SU-DHL-6 (cell line): ENCODE measurements around the gene USH1C.

Experiments used
- H2AFZ ChIP-seq: fragments of 200-600 bp; sonication (generic); 2 replicates; pipeline ENCODE4 v1.6.1; 2014; ENCODE audit warnings: low read depth, mild to moderate bottlenecking, moderate library complexity, mixed read lengths, antibody characterized with exemption, low read length; ENCODE audit not compliant: severe bottlenecking
- H3F3A ChIP-seq: fragments of 200-600 bp; shearing (Covaris generic); 2 replicates; pipeline ENCODE4 v1.6.0; 2016; ENCODE audit warnings: antibody characterized with exemption, mild to moderate bottlenecking; ENCODE audit not compliant: insufficient read depth
- H3K27ac ChIP-seq: fragments of 200-600 bp; sonication (generic); 2 replicates; pipeline ENCODE4 v1.5.1; 2016; ENCODE audit warnings: low read depth, mild to moderate bottlenecking, low read length, moderate library complexity, mixed read lengths
- H3K27me3 ChIP-seq: fragments of 200-600 bp; sonication (generic), shearing (Covaris generic); 2 replicates; pipeline ENCODE4 v1.6.0; 2014; ENCODE audit warnings: mild to moderate bottlenecking, low read length
- H3K36me3 ChIP-seq: fragments of 200-600 bp; sonication (generic); 2 replicates; pipeline ENCODE4 v1.6.1; 2014; ENCODE audit warnings: mild to moderate bottlenecking, low read length, mixed read lengths
- H3K4me2 ChIP-seq: fragments of 300-600, 200-600 bp; shearing (Covaris generic), sonication (generic); 2 replicates; pipeline ENCODE4 v1.6.0; 2014; ENCODE audit warnings: low read length, low read depth, mild to moderate bottlenecking; ENCODE audit not compliant: poor library complexity, severe bottlenecking
- H3K4me3 ChIP-seq: fragments of 200-600 bp; sonication (generic); 2 replicates; pipeline ENCODE4 v1.5.1; 2014; ENCODE audit warnings: antibody characterized with exemption, low read length, mild to moderate bottlenecking, mixed read lengths; ENCODE audit not compliant: insufficient read depth, poor library complexity, severe bottlenecking
- H3K79me2 ChIP-seq: fragments of 200-600 bp; sonication (generic); 2 replicates; pipeline ENCODE4 v1.6.1; 2014; ENCODE audit warnings: mild to moderate bottlenecking, low read length, moderate library complexity; ENCODE audit not compliant: insufficient read depth
- H3K9ac ChIP-seq: fragments of 200-600 bp; sonication (generic); 2 replicates; pipeline ENCODE4 v1.7.0; 2014; ENCODE audit warnings: mild to moderate bottlenecking, low read length
- H3K9me2 ChIP-seq: fragments of 200-600 bp; sonication (generic); replicated peaks from 2 replicates; pipeline ENCODE4 v1.6.1; 2014; ENCODE audit warnings: low read length; ENCODE audit not compliant: insufficient read depth
- H3K9me3 ChIP-seq: fragments of 200-600 bp; sonication (generic); 2 replicates; pipeline ENCODE4 v1.6.1; 2014; ENCODE audit warnings: low read length, mixed read lengths; ENCODE audit not compliant: insufficient read depth
- H4K20me1 ChIP-seq: fragments of 200-600 bp; sonication (generic); 2 replicates; pipeline ENCODE4 v1.6.1; 2014; ENCODE audit warnings: low read depth, mild to moderate bottlenecking, antibody characterized with exemption, low read length, moderate library complexity, mixed read lengths
- CTCF ChIP-seq: fragments of 200-600 bp; sonication (generic); IDR thresholded peaks from one replicate; pipeline ENCODE4 v1.5.1; 2017; ENCODE audit warnings: antibody characterized with exemption, mild to moderate bottlenecking, low read length, moderate library complexity; ENCODE audit not compliant: insufficient read depth, poor library complexity, severe bottlenecking
- EZH2phosphoT487 ChIP-seq: fragments of 200-600 bp; sonication (generic), shearing (Covaris generic); conservative IDR thresholded peaks from 2 replicates; pipeline ENCODE4 v1.6.1; 2018; ENCODE audit warnings: mild to moderate bottlenecking, antibody characterized with exemption, low read length, moderate library complexity, mixed read lengths

USH1C gene

GRCh38 chr11:17526931-17527627 lies 17.1 kb downstream of the USH1C start:
- H3K9me3 ChIP-seq = no peaks in the 10 kb centered on the region
- H3F3A ChIP-seq = no peaks in the 10 kb centered on the region
- no peak overlapping the region for H3K4me3 ChIP-seq
- H3K9me2 ChIP-seq = no peaks in the 10 kb centered on the region
- no peaks in the 10 kb centered on the region for H4K20me1 ChIP-seq
- H3K36me3 ChIP-seq = no peaks in the 10 kb centered on the region
- no peak overlapping the region for H3K4me2 ChIP-seq
- H3K9ac ChIP-seq = no peak overlapping the region
- no peak overlapping the region for H3K27ac ChIP-seq
- no peaks in the 10 kb centered on the region for H3K27me3 ChIP-seq
- no peaks in the 10 kb centered on the region for H3K79me2 ChIP-seq
- H2AFZ ChIP-seq = no peak overlapping the region
- no peak for TF ChIP-seq EZH2phosphoT487

- no peaks in the 10 kb centered on the region for H3K9me2 ChIP-seq
- no peaks in the 10 kb centered on the region for H3K9me3 ChIP-seq
- no peak overlapping the region for H3K4me2 ChIP-seq
- no peak overlapping the region for H3K27ac ChIP-seq
- no peak overlapping the region for H2AFZ ChIP-seq
- no peaks in the 10 kb centered on the region for H3F3A ChIP-seq
- no peaks in the 10 kb centered on the region for H3K27me3 ChIP-seq
- H3K9ac ChIP-seq = no peak overlapping the region
- no peaks in the 10 kb centered on the region for H3K36me3 ChIP-seq
- H4K20me1 ChIP-seq = no peaks in the 10 kb centered on the region
- no peak overlapping the region for H3K4me3 ChIP-seq
- H3K79me2 ChIP-seq = no peaks in the 10 kb centered on the region
- TF ChIP-seq CTCF (no peak), EZH2phosphoT487 (no peak)
These were observed 17.9 kb downstream of the USH1C start for GRCh38 chr11:17526326-17526725.

GRCh38 chr11:17525570-17525969 lies 18.6 kb downstream of the USH1C start:
- H3K79me2 ChIP-seq = no peaks in the 10 kb centered on the region
- TF ChIP-seq CTCF (no peak), EZH2phosphoT487 (no peak)
- no peaks in the 10 kb centered on the region for H3K27me3 ChIP-seq
- no peaks in the 10 kb centered on the region for H3K36me3 ChIP-seq
- no peak overlapping the region for H2AFZ ChIP-seq
- no peak overlapping the region for H3K27ac ChIP-seq
- no peaks in the 10 kb centered on the region for H3K9me2 ChIP-seq
- no peak overlapping the region for H3K4me2 ChIP-seq
- H3F3A ChIP-seq = no peaks in the 10 kb centered on the region
- no peak overlapping the region for H3K9ac ChIP-seq
- no peaks in the 10 kb centered on the region for H4K20me1 ChIP-seq
- H3K4me3 ChIP-seq = no peak overlapping the region
- no peaks in the 10 kb centered on the region for H3K9me3 ChIP-seq

GRCh38 chr11:17524221-17524620 lies 20.0 kb downstream of the USH1C start:
- no peaks in the 10 kb centered on the region for H3K36me3 ChIP-seq

More at GRCh38 chr11:17524221-17524620, 20.0 kb downstream of the USH1C start:
- no peaks in the 10 kb centered on the region for H3F3A ChIP-seq
- TF ChIP-seq CTCF = no peak
- no peak for TF ChIP-seq EZH2phosphoT487
- H3K27ac ChIP-seq = no peak overlapping the region
- H3K9ac ChIP-seq = no peak overlapping the region
- no peaks in the 10 kb centered on the region for H3K27me3 ChIP-seq
- no peaks in the 10 kb centered on the region for H3K79me2 ChIP-seq
- no peak overlapping the region for H3K4me2 ChIP-seq
- H3K4me3 ChIP-seq = no peak overlapping the region
- no peaks in the 10 kb centered on the region for H3K9me3 ChIP-seq
- no peaks in the 10 kb centered on the region for H3K9me2 ChIP-seq
- H2AFZ ChIP-seq = no peak overlapping the region
- H4K20me1 ChIP-seq = no peaks in the 10 kb centered on the region
